GM10847 (cell line): Measurements from ENCODE around the gene BRD9.

Experiments used
- POLR2A ChIP-seq: IDR thresholded peaks from 2 replicates; pipeline ENCODE4 v1.6.1; 2011; ENCODE audit not compliant: insufficient read length; ENCODE audit errors: extremely low read depth

The BRD9 gene

DNA sequence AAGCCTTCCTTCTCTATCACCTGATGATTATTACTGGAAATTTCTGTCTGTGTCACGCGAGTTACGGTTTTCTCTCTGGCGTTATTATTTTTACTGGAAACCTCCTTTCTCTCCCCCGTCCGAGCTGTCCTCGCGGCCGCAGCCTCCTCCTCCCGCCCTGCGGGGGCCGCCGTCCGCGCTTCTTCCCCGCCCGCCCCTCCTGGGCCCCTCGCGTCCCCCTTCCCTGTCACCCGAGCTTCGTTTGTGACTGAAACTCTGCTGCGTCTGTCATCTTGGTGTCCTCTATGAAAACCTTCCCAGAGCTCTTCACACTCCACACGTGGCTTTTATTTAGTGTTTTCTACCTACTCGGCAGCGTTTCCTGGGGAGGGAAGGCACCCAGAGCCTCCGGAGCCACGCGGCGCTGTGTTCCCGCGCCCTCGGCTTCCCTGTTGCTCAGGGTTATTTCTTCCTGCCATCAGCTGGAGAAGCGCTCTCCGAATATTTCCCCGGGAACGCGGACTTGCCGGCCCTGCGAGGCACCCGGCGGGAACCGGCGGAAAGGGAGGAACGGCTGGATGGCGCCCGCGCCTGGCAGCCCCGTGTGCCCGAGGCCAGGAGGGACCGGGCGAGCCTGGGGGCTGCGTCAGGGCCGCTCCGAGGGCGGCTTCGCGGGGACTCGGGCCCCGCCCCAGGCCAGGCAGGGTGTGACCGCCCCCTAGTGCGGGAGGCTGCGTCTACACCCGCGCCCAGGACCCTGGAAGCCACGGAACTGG is 34.0 kb upstream of the BRD9 start:
- no peak for TF ChIP-seq POLR2A

- no peak for TF ChIP-seq POLR2A
Measured at GRCh38 chr5:923281-923873, 30.8 kb upstream of the BRD9 start.

DNA sequence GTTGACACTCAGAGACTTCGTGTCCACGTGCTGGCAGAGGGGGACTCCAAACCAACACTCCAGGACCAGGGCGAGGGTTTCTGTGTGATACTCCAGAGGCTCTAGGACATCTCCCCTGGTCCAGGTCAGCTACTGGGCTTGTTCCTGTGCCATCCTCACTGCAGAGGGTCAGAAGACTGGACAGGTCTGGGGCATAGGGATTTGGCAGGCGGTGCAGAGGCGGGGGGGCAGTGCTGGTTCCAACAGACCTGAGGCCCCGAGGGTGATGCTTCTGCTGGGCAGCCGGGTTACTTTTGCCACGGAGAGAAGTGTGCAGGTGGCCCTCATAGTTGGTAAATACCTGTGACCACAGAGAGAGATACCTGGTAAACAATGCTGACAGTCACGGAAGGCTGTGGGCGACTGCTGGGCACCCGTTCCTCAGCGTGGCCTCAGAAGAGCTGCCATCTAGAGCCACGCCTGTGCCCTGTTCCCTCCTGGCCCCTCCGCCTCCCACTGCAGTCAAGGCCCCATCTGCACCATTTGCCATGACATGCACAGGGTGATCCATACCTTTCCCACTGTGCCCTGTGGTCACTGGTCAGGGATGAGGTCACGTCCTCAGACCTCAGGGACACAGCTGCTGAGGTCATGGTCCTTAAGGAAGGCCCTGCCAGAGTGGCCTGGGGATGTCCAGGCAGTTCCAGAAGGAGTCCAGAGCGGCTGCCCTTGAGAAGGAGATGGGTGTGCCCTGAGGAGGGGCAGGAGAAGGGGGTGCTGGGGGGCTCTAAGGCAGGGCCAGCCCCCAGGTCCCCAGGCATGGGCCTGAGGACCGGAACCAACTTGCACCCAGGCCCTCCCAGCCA is 30.1 kb upstream of the BRD9 start:
- TF ChIP-seq POLR2A, result no peak

GRCh38 chr5:921456-922435 is 29.1 kb upstream of the BRD9 start:
- TF ChIP-seq POLR2A, result no peak

- TF ChIP-seq POLR2A, result no peak
Measured at GRCh38 chr5:920321-920720, 27.7 kb upstream of the BRD9 start.

- no peak for TF ChIP-seq POLR2A
Measured at GRCh38 chr5:919356-920000, 26.9 kb upstream of the BRD9 start.

DNA sequence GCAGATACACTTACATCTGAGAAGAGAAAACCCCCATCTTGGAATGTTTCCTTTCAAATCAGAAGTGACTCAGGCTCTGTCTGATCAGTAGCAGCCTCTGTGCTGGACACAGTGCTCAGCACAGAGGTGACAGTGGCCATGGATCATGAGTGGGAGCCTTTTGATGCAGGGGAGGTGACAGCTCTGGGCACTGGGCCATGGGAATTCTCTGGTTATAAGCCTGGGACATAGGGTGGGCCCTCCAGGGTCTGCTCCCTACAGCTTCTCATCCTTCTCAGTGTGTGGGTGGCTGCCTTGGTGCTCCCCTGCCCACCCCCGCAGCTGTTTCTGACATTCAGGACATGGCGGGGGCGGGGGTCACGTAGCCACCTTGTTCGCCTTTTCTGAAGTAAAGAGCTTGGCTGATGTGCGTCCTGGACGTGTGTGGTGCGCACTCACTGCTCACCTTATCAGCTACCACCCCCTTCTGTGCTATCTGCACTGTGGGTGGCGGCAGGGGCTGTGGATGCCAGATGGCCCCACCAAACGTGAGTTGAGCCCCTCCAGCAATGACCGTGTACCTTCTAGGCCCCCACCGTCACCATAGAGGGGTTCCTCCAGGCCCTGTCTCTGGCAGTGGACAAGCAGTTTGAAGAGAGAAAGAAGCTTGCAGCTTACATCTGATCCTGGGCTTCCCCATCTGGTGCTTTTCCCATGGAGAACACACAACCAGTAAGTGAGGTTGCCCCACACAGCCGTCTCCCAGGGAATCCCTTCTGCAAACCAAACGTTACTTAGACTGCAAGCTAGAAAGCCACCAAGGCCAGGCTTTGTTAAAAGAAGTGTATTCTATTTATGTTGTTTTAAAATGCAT is 24.1 kb upstream of the BRD9 start:
- no peak for TF ChIP-seq POLR2A

DNA sequence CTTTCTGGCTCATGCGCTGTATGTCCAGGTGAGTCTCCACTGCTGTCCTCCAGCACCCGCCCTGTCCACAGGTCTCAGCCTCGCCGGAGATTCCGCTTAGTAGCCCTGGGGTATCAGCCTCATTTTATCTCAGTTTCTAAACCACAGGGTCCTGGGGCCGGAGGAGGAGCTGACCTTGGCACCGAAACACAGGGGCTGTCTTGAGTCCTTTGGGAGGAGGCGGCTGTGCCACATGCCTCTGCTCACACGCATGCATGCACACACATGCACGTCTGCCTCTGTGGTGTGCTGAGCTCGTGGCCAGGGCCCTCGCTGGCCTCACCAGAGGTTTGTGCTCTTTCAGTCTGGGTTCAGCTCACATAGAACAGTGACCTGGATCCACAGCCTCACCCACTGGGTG is 23.3 kb upstream of the BRD9 start:
- no peak for TF ChIP-seq POLR2A

DNA sequence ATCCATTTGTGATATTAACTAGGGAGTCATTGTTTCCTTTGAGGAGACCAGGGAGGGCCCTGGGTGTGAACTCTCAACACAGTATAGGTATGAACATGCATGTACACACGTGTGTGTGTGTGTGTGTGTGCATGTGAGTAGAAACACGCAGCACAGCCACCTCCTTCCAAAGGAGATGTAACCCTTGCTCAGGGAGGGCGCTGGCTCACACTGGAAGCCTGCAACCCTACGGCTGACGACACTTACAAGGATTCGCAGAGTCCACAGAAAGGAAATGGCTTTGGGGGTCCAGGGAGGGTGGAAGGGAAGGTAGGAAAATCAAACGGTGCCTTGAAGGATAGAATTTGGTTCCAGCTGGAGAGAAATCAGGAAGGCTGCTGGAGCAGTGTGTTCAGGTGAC is 22.0 kb upstream of the BRD9 start:
- no peak for TF ChIP-seq POLR2A

- TF ChIP-seq POLR2A, result no peak
Measured at GRCh38 chr5:914174-914573, 21.6 kb upstream of the BRD9 start.

DNA sequence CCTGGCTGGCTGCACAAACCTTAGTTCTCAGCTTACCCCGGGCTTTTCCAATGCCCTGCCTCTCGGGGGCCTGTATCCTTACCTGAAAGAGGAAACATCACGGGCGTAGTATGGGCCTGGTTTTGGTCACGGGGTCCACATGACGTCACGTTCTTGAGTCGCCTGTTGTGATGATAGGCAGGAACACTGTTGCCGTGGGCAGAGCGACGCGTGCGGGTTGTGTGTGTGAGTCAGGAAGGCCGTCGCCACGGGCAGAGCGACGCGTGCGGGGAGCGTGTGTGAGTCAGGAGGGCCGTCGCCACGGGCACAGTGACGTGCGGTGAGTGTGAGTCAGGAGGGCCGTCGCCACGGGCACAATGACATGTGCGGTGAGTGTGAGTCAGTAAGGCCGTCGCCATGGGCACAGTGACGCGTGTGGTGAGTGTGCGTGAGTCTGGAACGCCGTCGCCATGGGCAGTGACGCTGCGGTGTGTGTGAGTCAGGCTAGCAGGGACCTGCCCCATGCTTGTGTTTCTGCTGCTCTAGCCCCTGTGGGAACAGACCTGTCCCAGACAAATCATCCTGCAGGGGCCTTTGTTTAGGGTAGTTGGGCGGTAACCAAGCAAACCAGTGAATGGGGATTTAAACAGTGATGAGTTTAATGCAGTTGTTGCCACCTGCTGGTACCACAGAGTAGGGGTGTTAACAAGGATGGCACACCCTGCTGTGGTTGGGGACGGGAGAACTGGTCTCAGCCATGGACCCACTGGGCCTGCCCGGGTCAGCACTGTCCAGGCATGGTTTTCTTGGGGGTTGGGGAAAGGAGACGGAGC is 19.9 kb upstream of the BRD9 start:
- TF ChIP-seq POLR2A, result no peak

DNA sequence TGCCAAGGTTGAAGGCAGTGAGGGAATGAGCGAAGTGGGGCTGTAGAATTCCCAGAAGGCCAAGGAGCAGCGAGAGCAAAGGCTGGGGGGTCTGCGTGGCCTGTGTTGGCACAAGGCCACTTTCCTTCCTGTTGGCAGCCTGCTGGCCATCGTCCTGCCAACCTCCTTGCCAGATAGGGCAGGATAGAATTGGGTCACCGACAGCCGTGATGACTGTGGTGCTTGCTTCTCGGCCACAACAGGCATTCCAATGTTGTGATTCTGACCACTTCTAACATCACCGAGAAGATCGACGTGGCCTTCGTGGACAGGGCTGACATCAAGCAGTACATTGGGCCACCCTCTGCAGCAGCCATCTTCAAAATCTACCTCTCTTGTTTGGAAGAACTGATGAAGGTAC is 19.0 kb upstream of the BRD9 start:
- TF ChIP-seq POLR2A, result no peak

- TF ChIP-seq POLR2A, result no peak
Measured at GRCh38 chr5:910769-911160, 18.2 kb upstream of the BRD9 start.
